Subcutaneous adipose tissue (tissue), 4 donors: ENCODE data around the gene TBX10. TPM values are rescaled to one million over a fixed set of nuclear protein-coding genes. Genes with fewer than 3 reads are reported as not detected.

Experiments used
- CTCF ChIP-seq: fragments of 450-650 bp; IDR thresholded peaks from one replicate; pipeline ENCODE4 v1.5.1; 2016; ENCODE audit warnings: low read depth, mild to moderate bottlenecking, control low read depth, antibody characterized with exemption, moderate library complexity
- total RNA-seq, 4 donors: library from RNA; depleted of rRNA; stranded (reverse); fragments of >200 nt; gene quantifications; one replicate each; pipeline ENCODE4 v1.1.0, GENCODE V29; 2016

TBX10 gene
- total RNA-seq, 4 donors from 2014 or later = not detected

DNA sequence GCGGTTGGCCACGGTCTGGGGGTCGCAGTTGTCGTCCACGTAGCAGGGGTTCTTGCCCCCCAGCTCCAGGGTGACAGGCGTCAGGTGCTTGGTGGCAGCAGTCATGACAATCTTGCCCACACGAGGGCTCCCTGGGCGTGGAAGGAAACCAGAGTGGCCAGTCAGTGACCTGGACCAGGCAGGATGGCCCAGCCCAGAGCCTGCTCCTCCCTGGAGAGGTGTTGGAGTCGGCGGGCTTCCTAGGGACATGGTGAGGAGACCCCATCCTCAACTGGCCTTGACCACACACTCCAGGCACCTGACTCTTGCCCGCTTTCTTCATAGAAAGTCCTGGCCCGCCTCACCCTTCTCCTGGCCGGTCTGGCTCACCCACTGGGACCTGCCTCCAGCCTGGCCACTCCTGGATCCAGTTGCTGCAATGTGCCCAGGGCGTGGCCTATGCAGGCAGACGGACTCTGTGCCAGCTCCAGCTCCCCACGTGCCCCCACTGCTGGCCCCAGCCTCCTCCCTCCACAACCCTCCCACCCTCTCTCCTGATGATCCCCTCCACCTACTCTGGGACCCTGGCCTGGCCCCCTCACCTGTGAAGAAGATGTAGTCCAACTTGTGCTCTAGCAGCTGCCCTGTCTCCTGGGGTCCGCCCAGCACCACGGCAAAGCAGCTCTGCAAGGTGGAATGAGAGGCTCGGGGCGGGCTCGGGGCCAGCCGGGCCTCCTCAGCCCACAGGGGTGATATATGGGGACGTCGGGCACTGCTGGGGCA lies 26.2 kb upstream of the TBX10 start:
- TF ChIP-seq CTCF = no peak

- TF ChIP-seq CTCF = no peak
Measured at GRCh38 chr11:67664696-67665540, 25.4 kb upstream of the TBX10 start.

GRCh38 chr11:67664213-67664585 lies 24.6 kb upstream of the TBX10 start:
- no peak for TF ChIP-seq CTCF

DNA sequence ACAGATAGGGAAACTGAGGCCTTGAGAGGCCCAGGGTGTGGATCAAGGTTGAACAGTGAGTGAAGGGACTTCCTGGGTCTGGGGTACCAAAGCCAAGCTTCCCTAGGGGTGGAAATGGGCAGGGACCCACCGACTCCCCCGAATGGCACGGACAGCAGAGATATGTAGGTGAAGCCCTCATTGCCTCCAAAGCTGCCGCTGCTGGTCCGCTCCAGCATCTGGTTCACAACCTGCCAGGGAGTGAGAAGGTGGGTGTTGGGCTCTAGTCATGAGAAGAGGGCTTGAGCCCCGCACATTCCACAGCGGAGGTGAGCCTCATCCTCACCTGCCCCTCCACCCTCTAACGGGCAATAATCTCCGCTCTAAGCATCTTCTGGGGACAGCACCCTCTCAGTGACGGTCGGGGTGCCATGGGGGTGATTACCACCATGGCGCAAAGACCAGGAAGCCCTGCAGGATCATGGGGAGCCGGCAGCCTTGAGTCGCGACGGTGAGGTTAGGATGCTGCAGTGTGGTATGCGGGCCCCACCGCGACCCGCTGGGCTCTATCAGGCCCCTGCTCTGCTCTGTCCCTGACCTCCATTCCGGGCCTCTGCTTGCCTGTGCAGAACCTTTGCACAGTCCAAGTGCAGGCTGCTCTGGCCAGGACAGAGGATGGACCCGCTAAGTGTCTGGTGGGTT lies 24.1 kb upstream of the TBX10 start:
- TF ChIP-seq CTCF = no peak

- no peak for TF ChIP-seq CTCF
Measured at GRCh38 chr11:67662835-67663531, 23.4 kb upstream of the TBX10 start.

DNA sequence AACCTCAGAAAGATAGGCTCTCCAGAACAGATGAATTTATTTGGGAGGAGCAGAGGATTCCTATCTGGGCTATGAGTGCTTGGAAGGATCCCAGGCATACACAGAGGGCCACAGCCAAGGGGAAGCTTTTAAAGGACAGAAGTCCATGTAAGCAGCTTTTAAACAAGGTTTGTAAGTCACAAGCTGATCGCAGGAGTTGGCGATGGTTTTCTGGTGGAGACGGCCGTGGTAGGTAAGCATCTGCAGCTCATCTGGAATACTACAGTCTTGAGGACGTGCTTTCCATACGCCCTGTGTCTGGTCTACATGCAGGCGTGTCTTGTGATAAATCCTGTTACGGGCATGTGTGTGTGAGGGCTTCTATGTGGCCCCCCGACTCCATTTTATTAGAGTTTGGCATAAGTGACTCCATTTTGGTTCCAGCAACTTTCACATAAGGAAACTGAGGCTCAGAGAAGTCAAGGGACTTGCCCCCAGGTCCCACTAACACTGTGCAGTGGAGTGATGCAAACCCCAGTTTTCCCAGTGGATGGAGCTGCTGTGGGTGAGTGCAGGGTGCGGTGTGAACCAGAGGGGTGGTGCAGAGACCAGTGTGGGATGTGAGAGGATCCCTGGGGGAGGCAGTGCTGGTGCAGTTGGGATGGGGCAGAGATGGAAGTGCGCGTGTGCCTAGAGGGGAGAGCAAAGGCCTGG lies 22.7 kb upstream of the TBX10 start:
- TF ChIP-seq CTCF = no peak
